HG02973 (cell line): Measurements from ENCODE around the gene OR2T8.
A peak's percentile ranks its signal among the peaks of the same experiment; 100 is the strongest.

Experiments used
- ATAC-seq: cut with Tn5 transposase; IDR thresholded peaks from one replicate; pipeline ENCODE4 v1.9.1; 2021; ENCODE audit warnings: moderate library complexity; ENCODE audit not compliant: unreplicated experiment

OR2T8 gene

GRCh38 chr1:247919952-247920351, at the start of gene OR2T8:
OR2T8 (plus strand) TSS chr1:247920252; CDS start chr1:247921018, 766 bp downstream.
- no peak for ATAC-seq

- no peak for ATAC-seq
These were observed 36.7 kb upstream of the OR2T8 start for GRCh38 chr1:247883346-247883745.

- no peak for ATAC-seq
These were observed 35.1 kb upstream of the OR2T8 start for GRCh38 chr1:247884797-247885413.

GRCh38 chr1:247895163-247895637, 24.9 kb upstream of the OR2T8 start, which contains the start of gene OR2W3:
OR2W3 (plus strand) TSS chr1:247895587; CDS start chr1:247895587, 0 bp downstream.
- no peak for ATAC-seq

GRCh38 chr1:247895976-247896375, 24.1 kb upstream of the OR2T8 start:
- ATAC-seq = no peak

- ATAC-seq = no peak
These were observed 15.9 kb upstream of the OR2T8 start for GRCh38 chr1:247904122-247904521.

GRCh38 chr1:247905181-247905580, 14.9 kb upstream of the OR2T8 start:
- no peak for ATAC-seq

- ATAC-seq = no peak
These were observed 14.0 kb upstream of the OR2T8 start for GRCh38 chr1:247905910-247906503.

- peak; percentile 46 for ATAC-seq
These were observed 13.5 kb upstream of the OR2T8 start for GRCh38 chr1:247906504-247907047.

- no peak for ATAC-seq
These were observed 11.3 kb upstream of the OR2T8 start for GRCh38 chr1:247908766-247909165.

- ATAC-seq = no peak
These were observed 6.3 kb upstream of the OR2T8 start for GRCh38 chr1:247913786-247914185.

- no peak for ATAC-seq
These were observed 5.0 kb upstream of the OR2T8 start for GRCh38 chr1:247914941-247915662.

GRCh38 chr1:247923941-247924340, 3.9 kb downstream of the OR2T8 start:
- no peak for ATAC-seq

- no peak for ATAC-seq
These were observed 4.8 kb downstream of the OR2T8 start, which contains the start of gene OR2AJ1 for GRCh38 chr1:247924868-247925267. OR2AJ1 (plus strand) TSS chr1:247924889; CDS start chr1:247933769, 8,880 bp downstream.

- no peak for ATAC-seq
These were observed 13.9 kb downstream of the OR2T8 start for GRCh38 chr1:247933989-247934388.

GRCh38 chr1:247935781-247936180, 15.7 kb downstream of the OR2T8 start:
- ATAC-seq = no peak

- ATAC-seq = no peak
These were observed 16.4 kb downstream of the OR2T8 start for GRCh38 chr1:247936415-247936814.

GRCh38 chr1:247936965-247937734, 17.1 kb downstream of the OR2T8 start:
- peak; percentile 100 for ATAC-seq

- ATAC-seq = no peak
These were observed 22.6 kb downstream of the OR2T8 start for GRCh38 chr1:247942624-247943023.

GRCh38 chr1:247948558-247948957, 28.5 kb downstream of the OR2T8 start, which contains the start of gene OR2L8:
OR2L8 (plus strand) TSS chr1:247948858; CDS start chr1:247948858, 0 bp downstream.
- ATAC-seq = no peak

- no peak for ATAC-seq
These were observed 33.4 kb downstream of the OR2T8 start for GRCh38 chr1:247953408-247953807.
